Fibroblast of the aortic adventitia (primary cell): ENCODE data around the gene DNMT3B. TPM values are rescaled to one million over a fixed set of nuclear protein-coding genes. Genes with fewer than 3 reads are reported as not detected.

Experiments
- DNase-seq: peaks from one replicate; pipeline ENCODE4 v3.0.0-alpha.2; 2010; ENCODE audit warnings: low read depth
- H3K4me3 ChIP-seq: 2 replicates; pipeline ENCODE4 v1.5.1; 2011; ENCODE audit warnings: low read depth, mild to moderate bottlenecking, control low read depth, low read length, moderate library complexity
- CTCF ChIP-seq: IDR thresholded peaks from 2 replicates; pipeline ENCODE4 v1.5.1; 2011; ENCODE audit warnings: mild to moderate bottlenecking, low read length, control low read depth, inconsistent platforms; ENCODE audit not compliant: insufficient read depth
- total RNA-seq: library from RNA; depleted of rRNA; stranded (reverse); fragments of >200 nt; gene quantifications from 2 replicates; pipeline ENCODE4 v1.2.3, GENCODE V29; 2012; ENCODE audit warnings: low replicate concordance

The DNMT3B gene
- total RNA-seq, 1 donor: 3.3 TPM

GRCh38 chr20:32842688-32843524, 80.7 kb downstream of the DNMT3B start:
- no peak for DNase-seq
- no peak overlapping the region for H3K4me3 ChIP-seq
- no peak for TF ChIP-seq CTCF

GRCh38 chr20:32845786-32846185, 83.6 kb downstream of the DNMT3B start:
- no peak overlapping the region for H3K4me3 ChIP-seq
- no peak for DNase-seq
- no peak for TF ChIP-seq CTCF

- no peak for DNase-seq
- no peak overlapping the region for H3K4me3 ChIP-seq
- no peak for TF ChIP-seq CTCF
These were observed 84.7 kb downstream of the DNMT3B start for GRCh38 chr20:32846852-32847251.

GRCh38 chr20:32847964-32848363, 85.8 kb downstream of the DNMT3B start:
- DNase-seq: no peak
- H3K4me3 ChIP-seq: no peak overlapping the region
- no peak for TF ChIP-seq CTCF

GRCh38 chr20:32848846-32849245, 86.7 kb downstream of the DNMT3B start:
- no peak for DNase-seq
- H3K4me3 ChIP-seq: no peak overlapping the region
- no peak for TF ChIP-seq CTCF

- no peak for DNase-seq
- TF ChIP-seq CTCF: no peak
- no peak overlapping the region for H3K4me3 ChIP-seq
These were observed 87.4 kb downstream of the DNMT3B start for GRCh38 chr20:32849577-32849976.

GRCh38 chr20:32855387-32855786, 93.2 kb downstream of the DNMT3B start:
- no peak for DNase-seq
- no peak overlapping the region for H3K4me3 ChIP-seq
- TF ChIP-seq CTCF: no peak
